OCI-LY7 (cell line): Measurements from ENCODE around the gene OSGIN1. TPM values are rescaled to one million over a fixed set of nuclear protein-coding genes. Genes with fewer than 3 reads are reported as not detected.

ENCODE experiments used
- BruUV-seq: library from RNA; stranded (reverse); fragments of 400-500 nt; replicated peaks from 2 replicates; lab custom pipeline; 2021; lab: Mats Ljungman, UMichigan
- CTCF ChIA-PET: fragments of 300-600 bp; sonication (Branson Sonifier 250); formaldehyde crosslinking; loops from one replicate; lab custom pipeline; 2022; ENCODE audit warnings: antibody characterized with exemption; ENCODE audit not compliant: unreplicated experiment; lab: Charles Lee
- POLR2A ChIA-PET: fragments of 300-600 bp; sonication (Branson Sonifier 250); formaldehyde crosslinking; loops from one replicate; lab custom pipeline; 2022; ENCODE audit warnings: antibody characterized with exemption; lab: Charles Lee
- DNase-seq: peaks from one replicate; pipeline ENCODE4 v3.0.0-alpha.2; 2015; ENCODE audit warnings: low spot score
- H2AFZ ChIP-seq: fragments of 200-600 bp; sonication (generic), shearing (Covaris generic); 2 replicates; pipeline ENCODE4 v1.6.1; 2014; ENCODE audit warnings: mild to moderate bottlenecking, antibody characterized with exemption, low read length, moderate library complexity
- H3K27ac ChIP-seq: fragments of 200-600 bp; sonication (generic); 2 replicates; pipeline ENCODE4 v1.5.1; 2014; ENCODE audit warnings: mixed run types, low read depth, mild to moderate bottlenecking, moderate library complexity, low read length, inconsistent platforms; ENCODE audit not compliant: poor library complexity, severe bottlenecking
- H3K36me3 ChIP-seq: fragments of 200-600 bp; sonication (generic); 2 replicates; pipeline ENCODE4 v1.6.1; 2014; ENCODE audit warnings: mild to moderate bottlenecking, antibody characterized with exemption, low read length, moderate library complexity, mixed read lengths; ENCODE audit not compliant: insufficient read depth
- H3K4me1 ChIP-seq: fragments of 200-600 bp; sonication (generic); 2 replicates; pipeline ENCODE4 v1.5.1; 2014; ENCODE audit warnings: mild to moderate bottlenecking, low read length; ENCODE audit not compliant: insufficient read depth, poor library complexity, severe bottlenecking
- H3K4me2 ChIP-seq: fragments of 200-600 bp; sonication (generic); 2 replicates; pipeline ENCODE4 v1.6.1; 2014; ENCODE audit warnings: mild to moderate bottlenecking, low read length
- H3K4me3 ChIP-seq: fragments of 200-600 bp; sonication (generic); 2 replicates; pipeline ENCODE4 v1.5.1; 2014; ENCODE audit warnings: mild to moderate bottlenecking, low read depth, low read length; ENCODE audit not compliant: poor library complexity, severe bottlenecking
- H3K79me2 ChIP-seq: fragments of 200-600 bp; sonication (generic); 2 replicates; pipeline ENCODE4 v1.6.1; 2016; ENCODE audit warnings: low read depth, mild to moderate bottlenecking, low read length, moderate library complexity, mixed read lengths; ENCODE audit not compliant: insufficient read depth
- H3K9me2 ChIP-seq: fragments of 200-600 bp; sonication (generic); 2 replicates; pipeline ENCODE4 v1.6.1; 2016; ENCODE audit warnings: mild to moderate bottlenecking, low read length, mixed read lengths; ENCODE audit not compliant: insufficient read depth
- H3K9me3 ChIP-seq: fragments of 200-600 bp; sonication (generic); 2 replicates; pipeline ENCODE4 v1.6.1; 2014; ENCODE audit warnings: mild to moderate bottlenecking, mixed run types, low read length, mixed read lengths
- H4K20me1 ChIP-seq: fragments of 200-600 bp; sonication (generic); 2 replicates; pipeline ENCODE4 v1.6.1; 2014; ENCODE audit warnings: mild to moderate bottlenecking, antibody characterized with exemption, low read length, moderate library complexity, mixed read lengths; ENCODE audit not compliant: insufficient read depth
- EZH2phosphoT487 ChIP-seq: fragments of 200-600 bp; sonication (generic); IDR thresholded peaks from 2 replicates; pipeline ENCODE4 v1.6.1; 2018; ENCODE audit warnings: low read depth, borderline replicate concordance, mild to moderate bottlenecking, mixed run types, antibody characterized with exemption, low read length, moderate library complexity, mixed read lengths
- intact Hi-C: fragments of 100-400 bp; cut with micrococcal nuclease; formaldehyde crosslinking; loops from one replicate; pipeline ENCODE4 v1.10.0; 2022; ENCODE audit not compliant: unreplicated experiment
- total RNA-seq, 2 experiments: library from RNA; depleted of rRNA in 1 of 2; stranded (reverse); fragments of >200 nt in 1 of 2; shearing (Covaris generic) in 1 of 2; gene quantifications; 2 replicates each; pipeline ENCODE4 v1.2.3, GENCODE V29; 2014 to 2022
- TF ChIP-seq, protein P1 (sequence below): fragments of 200-600 bp; sonication (generic); conservative IDR thresholded peaks from 2 replicates; pipeline ENCODE4 v1.5.1; 2014; ENCODE audit warnings: mild to moderate bottlenecking, antibody characterized with exemption, low read length, moderate library complexity, mixed read lengths

Gene OSGIN1
- total RNA-seq, 2 experiments from 2014 or later: 0.28 to 1.0 TPM

DNA sequence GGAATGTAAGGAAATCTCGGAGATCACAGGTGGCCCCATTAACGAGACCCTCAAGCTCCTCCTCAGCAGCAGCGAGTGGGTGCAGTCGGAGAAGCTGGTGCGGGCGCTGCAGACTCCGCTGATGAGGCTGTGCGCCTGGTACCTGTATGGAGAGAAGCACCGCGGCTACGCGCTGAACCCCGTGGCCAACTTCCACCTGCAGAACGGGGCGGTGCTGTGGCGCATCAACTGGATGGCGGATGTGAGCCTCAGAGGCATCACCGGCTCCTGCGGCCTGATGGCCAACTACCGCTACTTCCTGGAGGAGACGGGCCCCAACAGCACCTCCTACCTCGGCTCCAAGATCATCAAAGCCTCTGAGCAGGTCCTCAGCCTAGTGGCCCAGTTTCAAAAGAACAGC is 38.0 kb upstream of the OSGIN1 start:
- Histone ChIP-seq H2AFZ (no peak overlapping the region), H3K9me3 (no peaks in the 10 kb centered on the region), H3K27ac (no peak overlapping the region), H3K4me3 (no peak overlapping the region), H4K20me1 (no peaks in the 10 kb centered on the region), H3K9me2 (no peaks in the 10 kb centered on the region), H3K4me1 (no peaks in the 10 kb centered on the region), H3K79me2 (no peaks in the 10 kb centered on the region), H3K36me3 (peaks cover 57% of the 10 kb centered on the region), H3K4me2 (no peak overlapping the region)
- DNase-seq: no peak
- CTCF ChIA-PET: interaction anchor here (0.6 kb wide), 1 partner anchor 756 kb away, joined by 3 read pairs; no protein-coding TSS in a partner anchor
- intact Hi-C loops: no loop called here
- POLR2A ChIA-PET: no interaction called here
- TF ChIP-seq EZH2phosphoT487: no peak
- TF ChIP-seq, protein P1, sequence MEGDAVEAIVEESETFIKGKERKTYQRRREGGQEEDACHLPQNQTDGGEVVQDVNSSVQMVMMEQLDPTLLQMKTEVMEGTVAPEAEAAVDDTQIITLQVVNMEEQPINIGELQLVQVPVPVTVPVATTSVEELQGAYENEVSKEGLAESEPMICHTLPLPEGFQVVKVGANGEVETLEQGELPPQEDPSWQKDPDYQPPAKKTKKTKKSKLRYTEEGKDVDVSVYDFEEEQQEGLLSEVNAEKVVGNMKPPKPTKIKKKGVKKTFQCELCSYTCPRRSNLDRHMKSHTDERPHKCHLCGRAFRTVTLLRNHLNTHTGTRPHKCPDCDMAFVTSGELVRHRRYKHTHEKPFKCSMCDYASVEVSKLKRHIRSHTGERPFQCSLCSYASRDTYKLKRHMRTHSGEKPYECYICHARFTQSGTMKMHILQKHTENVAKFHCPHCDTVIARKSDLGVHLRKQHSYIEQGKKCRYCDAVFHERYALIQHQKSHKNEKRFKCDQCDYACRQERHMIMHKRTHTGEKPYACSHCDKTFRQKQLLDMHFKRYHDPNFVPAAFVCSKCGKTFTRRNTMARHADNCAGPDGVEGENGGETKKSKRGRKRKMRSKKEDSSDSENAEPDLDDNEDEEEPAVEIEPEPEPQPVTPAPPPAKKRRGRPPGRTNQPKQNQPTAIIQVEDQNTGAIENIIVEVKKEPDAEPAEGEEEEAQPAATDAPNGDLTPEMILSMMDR: no peak
- no TSS peak for BruUV-seq

DNA sequence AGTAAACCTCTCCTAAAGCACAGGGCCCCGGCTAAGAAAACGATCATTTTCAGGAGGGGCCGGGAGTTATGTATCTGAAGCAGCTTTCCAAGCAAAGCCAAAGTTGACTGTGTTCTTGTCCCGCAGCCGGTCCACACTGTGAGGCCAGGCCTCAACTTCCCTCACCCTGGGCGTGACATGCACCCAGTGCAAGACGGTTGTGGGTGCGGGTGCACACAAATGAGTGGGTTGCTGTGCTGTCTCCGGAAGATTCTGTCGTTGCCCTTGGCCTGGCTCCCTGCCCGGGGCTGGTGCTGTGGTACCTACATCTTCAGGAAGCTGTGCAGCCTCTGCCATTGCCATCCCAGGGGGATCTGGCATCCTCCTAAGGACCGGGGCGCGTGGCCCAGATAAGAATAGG is 37.5 kb upstream of the OSGIN1 start:
- Histone ChIP-seq H3K9me3 (no peaks in the 10 kb centered on the region), H3K4me2 (no peak overlapping the region), H3K36me3 (peaks cover 57% of the 10 kb centered on the region), H2AFZ (no peak overlapping the region), H3K4me3 (no peak overlapping the region), H3K79me2 (no peaks in the 10 kb centered on the region), H3K27ac (no peak overlapping the region), H3K9me2 (no peaks in the 10 kb centered on the region), H3K4me1 (no peaks in the 10 kb centered on the region), H4K20me1 (no peaks in the 10 kb centered on the region)
- CTCF ChIA-PET: interaction anchor here (0.6 kb wide), 1 partner anchor 756 kb away, joined by 3 read pairs; no protein-coding TSS in a partner anchor
- intact Hi-C loops: no loop called here
- TF ChIP-seq, protein P1: no peak
- TF ChIP-seq EZH2phosphoT487: no peak
- POLR2A ChIA-PET: no interaction called here
- DNase-seq: no peak
- no TSS peak for BruUV-seq

DNA sequence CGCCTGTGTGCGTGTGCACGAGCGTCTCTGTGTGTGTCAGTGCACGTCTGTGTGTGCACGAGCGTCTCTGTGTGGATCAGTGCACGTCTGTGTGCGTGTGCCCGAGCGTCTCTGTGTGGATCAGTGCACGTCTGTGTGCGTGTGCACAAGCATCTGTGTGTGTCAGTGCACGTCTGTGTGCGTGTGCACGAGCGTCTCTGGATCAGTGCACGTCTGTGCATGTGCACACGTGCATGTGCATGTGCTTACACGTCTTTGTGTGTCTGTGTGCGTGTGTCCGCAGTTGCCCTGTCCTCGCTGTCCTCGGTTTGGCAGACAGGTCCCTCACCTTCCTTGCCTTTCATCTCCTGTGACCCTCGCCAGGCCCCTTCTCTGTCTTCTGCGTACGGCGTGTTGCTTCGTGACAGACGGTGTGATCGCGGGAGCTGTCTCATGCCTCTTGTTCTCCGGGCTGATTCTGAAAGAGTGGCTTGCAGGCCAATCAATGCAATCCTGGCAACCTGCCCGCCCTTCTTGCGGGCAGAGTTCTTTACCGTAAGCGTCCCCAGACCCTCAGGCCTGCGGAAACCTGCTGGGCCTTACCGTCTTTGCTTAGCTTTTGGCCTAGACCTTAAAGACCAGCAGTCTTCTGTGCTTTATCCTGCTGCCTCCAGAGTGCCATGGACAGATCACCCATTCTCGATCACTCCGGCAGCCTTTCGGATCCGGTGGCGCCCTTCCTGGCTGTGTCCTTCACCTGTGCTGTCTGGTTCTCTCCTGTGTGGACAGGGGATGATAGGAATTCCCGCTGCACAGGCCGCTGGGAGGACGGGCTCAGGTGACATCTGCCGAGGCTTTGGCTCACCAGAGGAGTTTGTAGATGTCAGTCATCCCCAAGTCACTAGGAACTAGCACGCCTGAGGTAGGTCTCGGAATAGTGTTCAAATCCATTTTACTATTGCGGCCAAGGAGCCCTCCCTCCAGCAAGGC is 35.6 kb upstream of the OSGIN1 start:
- Histone ChIP-seq H3K4me3 (no peak overlapping the region), H4K20me1 (no peaks in the 10 kb centered on the region), H3K27ac (no peak overlapping the region), H3K79me2 (no peaks in the 10 kb centered on the region), H3K36me3 (peaks cover 51% of the 10 kb centered on the region), H3K4me1 (no peaks in the 10 kb centered on the region), H3K4me2 (no peak overlapping the region), H3K9me3 (no peaks in the 10 kb centered on the region), H2AFZ (no peak overlapping the region), H3K9me2 (no peaks in the 10 kb centered on the region)
- ChIA-PET POLR2A (no interaction called here), CTCF (no interaction called here)
- intact Hi-C loops: no loop called here
- BruUV-seq: no TSS peak
- TF ChIP-seq, protein P1: no peak
- no peak for TF ChIP-seq EZH2phosphoT487
- DNase-seq: no peak
